ENCODE data around the gene CMPK1.
"Not testable (repeated sequence)": the region's sequence is repeated elsewhere in the genome, so short reads cannot be mapped to it uniquely, and the experiment has no call there.

CMPK1 gene

GRCh38 chr1:47338249-47339077, 4.9 kb downstream of the CMPK1 start:
- no peak for DNase-seq

DNA sequence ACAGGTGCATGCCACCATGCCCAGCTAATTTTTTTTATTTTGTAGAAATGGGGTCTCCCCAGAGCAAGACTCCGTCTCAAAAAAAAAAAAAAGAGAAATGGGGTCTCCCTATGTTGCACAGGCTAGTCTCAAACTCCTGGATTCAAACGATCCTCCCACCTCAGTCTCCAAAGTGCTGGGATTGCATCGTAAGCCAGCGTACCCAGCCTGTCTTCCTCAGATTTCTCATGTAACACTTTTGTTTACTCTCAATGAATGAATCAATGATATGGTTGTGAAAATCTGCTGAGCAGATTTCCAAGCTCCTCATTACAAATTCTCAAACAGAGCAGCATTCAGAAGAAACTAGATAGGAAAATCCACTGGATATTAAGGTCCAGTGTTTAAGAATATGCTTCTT, 6.6 kb downstream of the CMPK1 start:
- DNase-seq = no peak

DNA sequence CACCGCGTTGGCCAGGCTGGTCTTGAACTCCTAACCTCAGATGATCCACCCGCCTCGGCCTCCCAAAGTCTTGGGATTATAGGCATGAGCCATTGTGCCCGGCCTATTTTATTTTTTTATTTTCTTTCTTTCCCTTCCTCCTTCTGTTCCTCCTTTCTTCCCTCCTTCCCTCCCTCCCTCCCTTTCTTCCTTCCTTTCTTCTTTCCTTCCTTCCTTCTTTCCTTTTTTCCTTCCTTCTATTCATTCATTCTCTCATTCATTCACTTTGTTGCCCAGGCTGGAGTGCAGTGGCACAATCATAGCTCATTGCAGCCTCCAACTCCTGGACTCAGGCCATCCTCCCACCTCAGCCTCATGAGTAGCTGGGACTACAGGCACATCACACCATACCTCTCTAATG, 13.4 kb downstream of the CMPK1 start:
- not testable (repeated sequence) for DNase-seq

GRCh38 chr1:47347735-47348134, 14.1 kb downstream of the CMPK1 start:
- DNase-seq = no peak

GRCh38 chr1:47348246-47348645, 14.7 kb downstream of the CMPK1 start:
- DNase-seq = no peak

- peak; percentile 29 for DNase-seq
Measured at GRCh38 chr1:47351305-47351704, 17.7 kb downstream of the CMPK1 start.

DNA sequence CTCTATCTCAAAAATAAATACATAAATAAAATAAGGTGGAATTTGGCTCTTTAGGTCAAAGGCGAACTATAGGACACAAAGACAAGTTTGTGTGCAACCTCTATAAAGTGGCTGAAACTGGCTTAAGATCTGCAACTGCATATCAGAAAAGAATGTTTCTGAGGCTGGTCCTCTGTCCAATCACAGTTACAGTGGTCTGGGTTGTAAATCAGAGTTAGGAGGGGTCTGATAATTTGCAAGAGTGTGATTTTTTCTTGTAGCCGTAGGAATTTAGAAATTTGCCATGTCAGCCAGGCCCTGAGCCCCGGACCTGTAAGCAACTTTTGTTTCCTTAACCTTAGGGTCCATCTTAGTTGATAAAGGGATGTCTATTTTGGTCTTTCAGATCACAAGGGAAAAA, 27.8 kb downstream of the CMPK1 start:
- no peak for DNase-seq

- DNase-seq = no peak
Measured at GRCh38 chr1:47362828-47363227, 29.2 kb downstream of the CMPK1 start.

DNA sequence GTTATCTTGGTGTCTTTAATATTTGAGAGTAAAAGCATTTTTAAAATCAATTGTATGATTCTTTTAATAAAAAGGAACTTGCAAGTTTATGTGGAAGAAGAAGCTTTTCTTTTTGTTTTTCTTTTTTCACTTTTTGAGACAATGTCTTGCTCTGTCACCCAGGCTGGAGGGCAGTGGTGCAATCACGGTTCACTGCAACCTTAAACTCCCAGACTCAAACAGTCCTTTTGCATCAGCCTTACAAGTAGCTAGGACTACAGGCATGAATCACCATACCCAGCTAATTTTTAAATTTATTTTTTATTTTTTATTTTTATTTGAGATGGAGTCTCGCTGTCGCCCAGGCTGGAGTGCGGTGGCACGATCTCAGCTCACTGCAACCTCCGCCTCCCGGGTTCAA, 34.1 kb downstream of the CMPK1 start:
- no peak for DNase-seq

DNA sequence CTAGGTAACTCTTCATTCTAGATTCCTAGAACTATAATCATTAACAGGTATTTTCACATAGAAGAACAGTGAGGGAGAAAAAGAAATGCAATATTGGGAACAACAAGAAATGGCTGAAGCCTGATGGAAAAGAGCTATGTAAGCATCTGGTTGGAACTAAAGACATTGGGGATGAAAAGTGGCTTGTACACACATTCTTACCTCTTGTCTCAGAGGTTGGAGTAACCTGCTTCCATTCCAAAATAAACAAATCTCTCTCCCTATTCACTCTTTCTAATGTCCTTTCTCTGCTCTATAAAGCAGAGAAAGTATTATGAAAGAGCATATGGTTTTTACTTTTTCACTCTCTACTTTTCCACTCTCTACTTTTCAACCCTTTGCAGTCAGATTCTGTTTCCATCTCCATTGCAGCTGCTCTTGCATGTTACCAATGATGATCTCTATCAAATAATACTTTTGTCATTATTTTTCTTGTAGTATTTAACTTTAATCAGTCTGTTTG, 37.5 kb downstream of the CMPK1 start:
- no peak for DNase-seq

- DNase-seq = no peak
Measured at GRCh38 chr1:47374501-47374900, 40.9 kb downstream of the CMPK1 start.

DNA sequence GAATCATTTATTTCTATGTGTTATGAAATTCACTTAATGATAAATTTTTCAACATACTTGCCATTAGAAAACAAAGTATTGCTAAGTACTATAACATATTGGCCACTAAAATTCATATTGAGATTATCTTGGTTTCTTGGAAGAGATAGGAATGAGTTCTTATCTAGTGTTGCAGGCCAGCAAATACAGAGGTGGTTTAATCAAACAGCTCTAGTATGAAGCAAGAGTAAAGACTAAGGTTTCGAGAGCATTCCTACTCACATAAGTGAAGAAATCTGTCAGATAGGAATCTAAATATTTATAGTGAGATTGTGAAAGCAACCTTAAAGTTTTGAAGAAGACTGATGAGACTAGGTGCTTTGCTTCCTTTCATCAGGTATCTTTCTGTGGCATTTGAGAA, 44.6 kb downstream of the CMPK1 start:
- DNase-seq = no peak

GRCh38 chr1:47380699-47381098, 47.1 kb downstream of the CMPK1 start:
- DNase-seq = no peak

GRCh38 chr1:47382399-47382983, 48.9 kb downstream of the CMPK1 start:
- no peak for DNase-seq

GRCh38 chr1:47384083-47384482, 50.5 kb downstream of the CMPK1 start:
- no peak for DNase-seq

DNA sequence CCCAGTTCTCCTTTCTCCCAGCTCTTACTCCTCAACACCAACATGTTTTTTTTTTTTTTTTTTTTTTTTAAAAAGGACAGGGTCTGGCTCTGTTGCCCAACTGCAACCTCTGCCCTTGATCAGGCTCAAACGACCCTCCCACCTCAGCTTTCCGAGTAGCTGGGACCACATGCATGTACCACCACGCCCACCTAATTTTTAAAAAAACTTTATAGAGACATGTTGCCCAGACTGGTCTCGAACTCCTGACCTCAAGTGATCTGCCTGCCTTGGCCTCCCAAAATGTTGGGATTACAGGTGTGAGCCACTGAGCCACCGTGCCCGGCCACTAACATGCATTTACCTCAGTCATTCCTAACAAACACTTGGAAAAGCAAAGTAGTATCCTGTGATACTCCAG, 51.4 kb downstream of the CMPK1 start:
- no peak for DNase-seq

DNA sequence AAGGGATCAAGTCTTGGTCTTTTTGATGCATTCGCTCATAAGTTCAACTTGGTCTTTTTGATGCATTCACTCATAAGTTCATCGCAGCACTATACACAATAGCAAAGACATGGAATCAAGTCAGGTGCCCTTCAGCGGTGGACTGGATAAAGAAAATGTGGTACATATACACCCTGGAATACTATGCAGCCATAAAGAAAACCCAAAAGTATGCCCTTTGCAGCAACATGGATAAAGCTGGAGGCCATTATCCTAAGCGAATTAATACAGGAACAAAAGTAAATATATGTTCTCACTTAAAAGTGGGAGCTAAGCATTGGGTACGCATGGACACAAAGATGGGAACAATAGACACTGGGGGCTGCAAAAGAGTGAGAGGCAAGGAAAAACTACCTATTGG, 52.7 kb downstream of the CMPK1 start:
- DNase-seq = no peak

GRCh38 chr1:47388030-47388890, 54.7 kb downstream of the CMPK1 start:
- DNase-seq = no peak

- peak; percentile 55 for DNase-seq
Measured at GRCh38 chr1:47388891-47389238, 55.3 kb downstream of the CMPK1 start.

- DNase-seq = no peak
Measured at GRCh38 chr1:47389731-47390130, 56.1 kb downstream of the CMPK1 start.

DNA sequence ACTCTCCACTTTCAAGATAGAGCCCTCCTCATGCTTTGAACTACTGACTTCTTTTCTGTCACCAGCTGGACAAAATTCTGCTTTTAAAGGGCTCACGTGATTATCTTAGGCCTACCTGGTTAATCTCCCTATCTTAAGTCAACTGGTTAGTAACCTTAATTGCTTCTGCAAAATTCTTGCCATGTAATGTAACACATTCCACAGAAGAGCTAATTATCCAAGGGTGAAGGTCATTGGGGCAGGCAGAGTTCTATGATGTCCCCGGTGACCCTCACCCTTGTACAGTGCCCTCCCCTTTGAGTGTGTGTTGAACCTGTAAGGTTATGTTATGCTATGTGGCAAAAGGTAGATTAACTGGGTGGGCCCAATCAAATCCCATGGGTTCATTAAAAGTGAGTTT, 57.3 kb downstream of the CMPK1 start:
- DNase-seq = no peak

GRCh38 chr1:47393141-47393540, 59.6 kb downstream of the CMPK1 start:
- DNase-seq = no peak

GRCh38 chr1:47395433-47395832, 61.8 kb downstream of the CMPK1 start:
- no peak for DNase-seq

All from fibroblast of skin of right quadriceps (primary cell).